ENCODE data around the gene FLYWCH1.

DNA sequence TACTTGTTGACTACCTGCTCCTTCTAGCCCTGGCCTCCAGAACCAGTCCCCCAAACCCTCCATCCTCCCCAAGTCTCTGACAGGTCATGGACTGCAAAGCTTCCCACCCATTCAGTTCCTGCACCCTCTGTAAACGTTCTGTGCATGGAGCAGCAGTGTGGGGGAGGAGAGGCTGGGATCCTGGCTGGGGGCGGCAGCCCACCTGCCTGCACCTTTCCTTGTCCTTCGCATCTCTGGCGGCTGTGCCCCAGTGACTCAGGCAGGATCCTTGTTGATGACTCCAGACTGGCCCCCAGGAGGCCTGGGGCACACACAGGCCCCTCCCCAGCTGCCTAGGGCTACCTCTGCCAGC lies 70.1 kb downstream of the FLYWCH1 start:
- TF ChIP-seq POLR2A (IDR thresholded peaks at IDR 0.05; ENCODE audit: low read depth, low read length) (no peak), POLR2AphosphoS5 (IDR thresholded peaks at IDR 0.05; ENCODE audit: insufficient read depth, low read depth, low read length) (no peak)
- TF ChIP-seq, protein P1, sequence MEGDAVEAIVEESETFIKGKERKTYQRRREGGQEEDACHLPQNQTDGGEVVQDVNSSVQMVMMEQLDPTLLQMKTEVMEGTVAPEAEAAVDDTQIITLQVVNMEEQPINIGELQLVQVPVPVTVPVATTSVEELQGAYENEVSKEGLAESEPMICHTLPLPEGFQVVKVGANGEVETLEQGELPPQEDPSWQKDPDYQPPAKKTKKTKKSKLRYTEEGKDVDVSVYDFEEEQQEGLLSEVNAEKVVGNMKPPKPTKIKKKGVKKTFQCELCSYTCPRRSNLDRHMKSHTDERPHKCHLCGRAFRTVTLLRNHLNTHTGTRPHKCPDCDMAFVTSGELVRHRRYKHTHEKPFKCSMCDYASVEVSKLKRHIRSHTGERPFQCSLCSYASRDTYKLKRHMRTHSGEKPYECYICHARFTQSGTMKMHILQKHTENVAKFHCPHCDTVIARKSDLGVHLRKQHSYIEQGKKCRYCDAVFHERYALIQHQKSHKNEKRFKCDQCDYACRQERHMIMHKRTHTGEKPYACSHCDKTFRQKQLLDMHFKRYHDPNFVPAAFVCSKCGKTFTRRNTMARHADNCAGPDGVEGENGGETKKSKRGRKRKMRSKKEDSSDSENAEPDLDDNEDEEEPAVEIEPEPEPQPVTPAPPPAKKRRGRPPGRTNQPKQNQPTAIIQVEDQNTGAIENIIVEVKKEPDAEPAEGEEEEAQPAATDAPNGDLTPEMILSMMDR (IDR thresholded peaks at IDR 0.05; ENCODE audit: extremely low read depth in 1 of 2, insufficient read depth in 1 of 2, low read depth in 1 of 2, low read length in 2 of 2), result no peak

All from endothelial cell of umbilical vein (primary cell).